GM18858 (cell line): ENCODE data around the gene NUP107.
A peak's percentile ranks its signal among the peaks of the same experiment; 100 is the strongest.

Experiments
- ATAC-seq: cut with Tn5 transposase; IDR thresholded peaks from one replicate; pipeline ENCODE4 v1.9.1; 2021; ENCODE audit not compliant: unreplicated experiment

NUP107 gene

GRCh38 chr12:68771223-68771925, 84.6 kb downstream of the NUP107 start:
- no peak for ATAC-seq

- ATAC-seq: no peak
Observed at GRCh38 chr12:68772714-68773113, 85.9 kb downstream of the NUP107 start.

GRCh38 chr12:68773582-68773981, 86.8 kb downstream of the NUP107 start:
- no peak for ATAC-seq

GRCh38 chr12:68775121-68775630, 88.4 kb downstream of the NUP107 start:
- ATAC-seq: no peak

GRCh38 chr12:68776976-68777610, 90.3 kb downstream of the NUP107 start:
- no peak for ATAC-seq

- ATAC-seq: no peak
Observed at GRCh38 chr12:68779280-68779679, 92.5 kb downstream of the NUP107 start.

GRCh38 chr12:68780731-68781130, 94.0 kb downstream of the NUP107 start:
- ATAC-seq: no peak

GRCh38 chr12:68781728-68782127, 95.0 kb downstream of the NUP107 start:
- no peak for ATAC-seq

GRCh38 chr12:68784015-68784414, 97.2 kb downstream of the NUP107 start:
- no peak for ATAC-seq

GRCh38 chr12:68785358-68785757, 98.6 kb downstream of the NUP107 start:
- ATAC-seq: no peak

- no peak for ATAC-seq
Observed at GRCh38 chr12:68785823-68786222, 99.0 kb downstream of the NUP107 start.

GRCh38 chr12:68786929-68787328, 100.2 kb downstream of the NUP107 start:
- ATAC-seq: no peak

GRCh38 chr12:68788554-68789143, 101.9 kb downstream of the NUP107 start:
- no peak for ATAC-seq

- ATAC-seq: no peak
Observed at GRCh38 chr12:68789144-68789878, 102.5 kb downstream of the NUP107 start.

- no peak for ATAC-seq
Observed at GRCh38 chr12:68790081-68790951, 103.5 kb downstream of the NUP107 start.

- ATAC-seq: no peak
Observed at GRCh38 chr12:68790952-68791234, 104.1 kb downstream of the NUP107 start.

GRCh38 chr12:68791897-68792481, 105.2 kb downstream of the NUP107 start:
- no peak for ATAC-seq

- ATAC-seq: peak; percentile 90
Observed at GRCh38 chr12:68792952-68793351, 106.2 kb downstream of the NUP107 start.

GRCh38 chr12:68793436-68793835, 106.7 kb downstream of the NUP107 start:
- no peak for ATAC-seq

- ATAC-seq: no peak
Observed at GRCh38 chr12:68793975-68794652, 107.3 kb downstream of the NUP107 start.
